GM08714 (cell line): Measurements from ENCODE around the gene VPREB3.

Experiments used
- H3K4me3 ChIP-seq: fragments of 200-500 bp; sonication (Bioruptor generic); 2 replicates; pipeline ENCODE4 v1.5.1; 2014; ENCODE audit warnings: mild to moderate bottlenecking, low read length, inconsistent platforms
- ZNF274 ChIP-seq: IDR thresholded peaks from 2 replicates; pipeline ENCODE4 v1.6.1; 2012; ENCODE audit warnings: mild to moderate bottlenecking, low read depth, low read length

The VPREB3 gene

GRCh38 chr22:23714596-23715578, 39.3 kb downstream of the VPREB3 start:
- no peak overlapping the region for H3K4me3 ChIP-seq
- no peak for TF ChIP-seq ZNF274

GRCh38 chr22:23713696-23714595, 40.3 kb downstream of the VPREB3 start:
- TF ChIP-seq ZNF274, result no peak
- no peak overlapping the region for H3K4me3 ChIP-seq

GRCh38 chr22:23712256-23712655, 42.0 kb downstream of the VPREB3 start:
- TF ChIP-seq ZNF274, result no peak
- H3K4me3 ChIP-seq, result no peak overlapping the region

GRCh38 chr22:23709107-23709506, 45.1 kb downstream of the VPREB3 start:
- H3K4me3 ChIP-seq, result no peak overlapping the region
- TF ChIP-seq ZNF274, result no peak

GRCh38 chr22:23708270-23708669, 46.0 kb downstream of the VPREB3 start:
- no peak overlapping the region for H3K4me3 ChIP-seq
- TF ChIP-seq ZNF274, result no peak

GRCh38 chr22:23705358-23705757, 48.9 kb downstream of the VPREB3 start:
- TF ChIP-seq ZNF274, result no peak
- no peak overlapping the region for H3K4me3 ChIP-seq

- H3K4me3 ChIP-seq, result no peak overlapping the region
- no peak for TF ChIP-seq ZNF274
These were observed 49.4 kb downstream of the VPREB3 start for GRCh38 chr22:23704829-23705228.

GRCh38 chr22:23704062-23704461, 50.2 kb downstream of the VPREB3 start:
- no peak for TF ChIP-seq ZNF274
- H3K4me3 ChIP-seq, result no peak overlapping the region
